OCI-LY1 (cell line): ENCODE data around the gene BRIP1.

Source experiments
- H2AFZ ChIP-seq: fragments of 200-600 bp; sonication (generic), shearing (Covaris generic); 2 replicates; pipeline ENCODE4 v1.6.0; 2014; ENCODE audit warnings: antibody characterized with exemption, mild to moderate bottlenecking, low read length
- H3F3A ChIP-seq: fragments of 200-600 bp; sonication (generic), shearing (Covaris generic); 2 replicates; pipeline ENCODE4 v1.6.0; 2014; ENCODE audit warnings: mild to moderate bottlenecking, antibody characterized with exemption, low read length, moderate library complexity; ENCODE audit not compliant: insufficient read depth
- H3K27ac ChIP-seq: fragments of 200-600 bp; sonication (generic); 2 replicates; pipeline ENCODE4 v1.5.1; 2014; ENCODE audit warnings: low read length, mixed run types, mild to moderate bottlenecking, low read depth; ENCODE audit not compliant: poor library complexity, severe bottlenecking
- H3K27me3 ChIP-seq: fragments of 200-600 bp; sonication (generic); 2 replicates; pipeline ENCODE4 v1.6.0; 2014; ENCODE audit warnings: antibody characterized with exemption, mild to moderate bottlenecking, low read length, moderate library complexity; ENCODE audit not compliant: insufficient read depth
- H3K36me3 ChIP-seq: fragments of 200-600 bp; sonication (generic); 2 replicates; pipeline ENCODE4 v1.6.1; 2014; ENCODE audit warnings: mild to moderate bottlenecking, antibody characterized with exemption, low read length, moderate library complexity, mixed read lengths; ENCODE audit not compliant: insufficient read depth
- H3K4me1 ChIP-seq: fragments of 200-600 bp; sonication (generic); 2 replicates; pipeline ENCODE4 v1.5.1; 2014; ENCODE audit warnings: mild to moderate bottlenecking, low read length, moderate library complexity; ENCODE audit not compliant: insufficient read depth, severe bottlenecking
- H3K4me2 ChIP-seq: fragments of 200-600 bp; sonication (generic), shearing (Covaris generic); 2 replicates; pipeline ENCODE4 v1.6.1; 2014; ENCODE audit warnings: low read length
- H3K4me3 ChIP-seq: fragments of 200-600 bp; sonication (generic); 2 replicates; pipeline ENCODE4 v1.5.1; 2014; ENCODE audit warnings: low read length, low read depth, mild to moderate bottlenecking, mixed read lengths; ENCODE audit not compliant: poor library complexity, severe bottlenecking
- H3K79me2 ChIP-seq: fragments of 200-600 bp; shearing (Covaris generic); 2 replicates; pipeline ENCODE4 v1.6.1; 2016; ENCODE audit warnings: mixed run types, low read length, mixed read lengths; ENCODE audit not compliant: insufficient read depth
- H3K9ac ChIP-seq: fragments of 200-600 bp; sonication (generic), shearing (Covaris generic); 2 replicates; pipeline ENCODE4 v1.6.1; 2014; ENCODE audit warnings: mild to moderate bottlenecking, low read length, mixed read lengths
- H3K9me2 ChIP-seq: fragments of 200-600 bp; sonication (generic), shearing (Covaris generic); 2 replicates; pipeline ENCODE4 v1.6.1; 2014; ENCODE audit warnings: low read depth, mild to moderate bottlenecking, low read length, mixed read lengths
- H3K9me3 ChIP-seq: fragments of 200-600 bp; shearing (Covaris generic); 2 replicates; pipeline ENCODE4 v1.6.1; 2014; ENCODE audit warnings: low read length, mixed read lengths
- H4K20me1 ChIP-seq: fragments of 200-600 bp; sonication (generic), shearing (Covaris generic); 2 replicates; pipeline ENCODE4 v1.6.0; 2016; ENCODE audit warnings: mild to moderate bottlenecking, low read length; ENCODE audit not compliant: insufficient read depth
- EZH2 ChIP-seq: fragments of 200-600 bp; sonication (generic), shearing (Covaris generic); IDR thresholded peaks from 2 replicates; pipeline ENCODE4 v1.8.0; 2017; ENCODE audit warnings: borderline replicate concordance, mixed run types, mild to moderate bottlenecking, antibody characterized with exemption, low read length, moderate library complexity, mixed read lengths
- TF ChIP-seq, protein P1 (sequence below): fragments of 200-600 bp; sonication (generic), shearing (Covaris generic); IDR thresholded peaks from 2 replicates; pipeline ENCODE4 v1.5.1; 2017; ENCODE audit warnings: mild to moderate bottlenecking, antibody characterized with exemption, low read length, moderate library complexity, mixed read lengths

The BRIP1 gene

DNA sequence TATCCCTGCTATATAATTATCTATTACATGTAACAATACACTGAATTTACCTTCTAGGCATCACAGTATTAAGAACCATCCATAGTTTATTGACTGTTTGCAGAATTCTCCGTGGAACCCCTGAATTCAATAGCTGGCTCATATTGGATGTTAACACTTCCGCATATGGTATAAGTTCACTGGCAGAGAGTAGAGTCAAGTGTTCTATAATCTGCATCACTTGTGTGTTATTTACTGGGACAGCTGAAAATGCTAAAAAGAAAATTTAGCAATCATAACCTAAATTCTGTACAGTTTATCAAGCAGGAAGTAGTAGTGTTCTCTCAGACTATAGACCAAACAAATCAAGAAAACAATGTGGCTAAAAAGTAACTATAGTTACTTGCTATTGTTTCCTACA lies 14.5 kb upstream of the BRIP1 start:
- Histone ChIP-seq H3F3A (0 out of 2 replicates have a peak, but pooled peaks cover 3% of the 10 kb centered on the region), H3K27ac (no peak overlapping the region), H3K79me2 (no peaks in the 10 kb centered on the region), H4K20me1 (no peaks in the 10 kb centered on the region), H3K9ac (no peak overlapping the region), H3K27me3 (no peaks in the 10 kb centered on the region), H3K9me3 (no peaks in the 10 kb centered on the region), H3K4me1 (peaks cover 7% of the 10 kb centered on the region), H2AFZ (no peak overlapping the region), H3K9me2 (no peaks in the 10 kb centered on the region), H3K36me3 (peaks cover 53% of the 10 kb centered on the region), H3K4me3 (no peak overlapping the region), H3K4me2 (no peak overlapping the region)
- TF ChIP-seq, protein P1, sequence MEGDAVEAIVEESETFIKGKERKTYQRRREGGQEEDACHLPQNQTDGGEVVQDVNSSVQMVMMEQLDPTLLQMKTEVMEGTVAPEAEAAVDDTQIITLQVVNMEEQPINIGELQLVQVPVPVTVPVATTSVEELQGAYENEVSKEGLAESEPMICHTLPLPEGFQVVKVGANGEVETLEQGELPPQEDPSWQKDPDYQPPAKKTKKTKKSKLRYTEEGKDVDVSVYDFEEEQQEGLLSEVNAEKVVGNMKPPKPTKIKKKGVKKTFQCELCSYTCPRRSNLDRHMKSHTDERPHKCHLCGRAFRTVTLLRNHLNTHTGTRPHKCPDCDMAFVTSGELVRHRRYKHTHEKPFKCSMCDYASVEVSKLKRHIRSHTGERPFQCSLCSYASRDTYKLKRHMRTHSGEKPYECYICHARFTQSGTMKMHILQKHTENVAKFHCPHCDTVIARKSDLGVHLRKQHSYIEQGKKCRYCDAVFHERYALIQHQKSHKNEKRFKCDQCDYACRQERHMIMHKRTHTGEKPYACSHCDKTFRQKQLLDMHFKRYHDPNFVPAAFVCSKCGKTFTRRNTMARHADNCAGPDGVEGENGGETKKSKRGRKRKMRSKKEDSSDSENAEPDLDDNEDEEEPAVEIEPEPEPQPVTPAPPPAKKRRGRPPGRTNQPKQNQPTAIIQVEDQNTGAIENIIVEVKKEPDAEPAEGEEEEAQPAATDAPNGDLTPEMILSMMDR = no peak
- no peak for TF ChIP-seq EZH2

DNA sequence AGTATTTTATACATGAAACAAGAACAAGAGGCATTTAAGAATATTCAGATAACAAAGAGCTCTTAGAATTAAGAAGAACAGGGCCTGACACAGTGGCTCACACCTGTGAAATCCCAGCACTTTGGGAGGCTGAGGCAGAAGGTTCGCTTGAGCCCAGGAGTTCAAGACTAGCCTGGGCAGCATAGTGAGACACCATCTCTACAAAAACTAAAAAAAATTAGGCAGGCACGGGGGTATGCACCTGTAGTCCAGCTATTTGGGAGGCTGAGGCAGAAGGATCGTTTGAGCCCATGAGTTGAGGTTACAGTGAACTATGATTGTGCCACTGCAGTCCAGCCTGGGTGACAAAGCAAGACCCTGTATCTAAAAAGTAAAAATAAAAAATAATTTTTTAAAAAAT lies 12.5 kb upstream of the BRIP1 start:
- Histone ChIP-seq H3K4me3 (no peak overlapping the region), H3K9me3 (no peaks in the 10 kb centered on the region), H3K79me2 (no peaks in the 10 kb centered on the region), H3K9me2 (no peaks in the 10 kb centered on the region), H3F3A (0 out of 2 replicates have a peak, but pooled peaks cover 3% of the 10 kb centered on the region), H3K36me3 (peaks cover 53% of the 10 kb centered on the region), H2AFZ (no peak overlapping the region), H3K4me1 (peaks cover 7% of the 10 kb centered on the region), H3K27ac (no peak overlapping the region), H3K9ac (no peak overlapping the region), H3K4me2 (no peak overlapping the region), H4K20me1 (no peaks in the 10 kb centered on the region), H3K27me3 (no peaks in the 10 kb centered on the region)
- TF ChIP-seq, protein P1 = no peak
- no peak for TF ChIP-seq EZH2

DNA sequence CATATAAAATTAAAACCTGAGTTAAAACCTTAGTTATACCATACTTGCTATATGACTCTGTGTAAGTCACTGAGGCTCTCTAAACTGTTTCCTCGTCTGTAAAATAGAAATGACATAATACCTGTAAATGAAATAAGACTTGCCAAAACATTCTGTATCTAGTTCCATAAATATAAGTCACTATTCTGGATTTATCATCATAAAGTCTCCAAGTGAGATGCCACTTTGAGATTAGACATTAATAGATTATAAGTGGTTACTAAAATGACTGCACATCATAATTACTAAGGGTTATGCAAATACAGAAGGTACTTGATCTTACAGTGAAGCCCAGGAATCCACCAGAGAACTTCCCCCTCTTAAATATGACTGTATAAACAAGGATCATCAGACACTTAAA lies 12.0 kb upstream of the BRIP1 start:
- H3K27me3 ChIP-seq = no peaks in the 10 kb centered on the region
- no peak overlapping the region for H3K27ac ChIP-seq
- H3K4me2 ChIP-seq = no peak overlapping the region
- H4K20me1 ChIP-seq = no peaks in the 10 kb centered on the region
- no peak overlapping the region for H2AFZ ChIP-seq
- no peaks in the 10 kb centered on the region for H3K9me2 ChIP-seq
- peaks cover 53% of the 10 kb centered on the region for H3K36me3 ChIP-seq
- H3K9me3 ChIP-seq = no peaks in the 10 kb centered on the region
- no peak overlapping the region for H3K9ac ChIP-seq
- no peaks in the 10 kb centered on the region for H3K79me2 ChIP-seq
- 0 out of 2 replicates have a peak, but pooled peaks cover 3% of the 10 kb centered on the region for H3F3A ChIP-seq
- H3K4me1 ChIP-seq = peaks cover 7% of the 10 kb centered on the region
- no peak overlapping the region for H3K4me3 ChIP-seq
- TF ChIP-seq, protein P1 = no peak
- TF ChIP-seq EZH2 = no peak
